GM12878 (cell line): ENCODE results near the gene NUB1. TPM values are rescaled to one million over a fixed set of nuclear protein-coding genes. Genes with fewer than 3 reads are reported as not detected.

Source experiments
- ATAC-seq: fragments of 200-7000 bp; cut with Tn5 transposase; 3 replicates; pipeline ENCODE4 v1.9.1; 2020; ENCODE audit warnings: mild to moderate bottlenecking, moderate library complexity
- BruUV-seq: library from RNA; stranded (reverse); fragments of 400-500 nt; replicated peaks from 2 replicates; lab custom pipeline; 2021; lab: Mats Ljungman, UMichigan
- CTCF ChIA-PET: fragments of 300-600 bp; sonication (Branson Sonifier 250); formaldehyde crosslinking; extraction: SDS; loops from one replicate; lab custom pipeline; 2021; ENCODE audit warnings: inconsistent platforms; lab: Yijun Ruan, JAX
- POLR2A ChIA-PET: fragments of 350-600 bp; formaldehyde crosslinking; extraction: SDS; loops from one replicate; lab custom pipeline; 2021; ENCODE audit warnings: inconsistent platforms; lab: Charles Lee
- RAD21 ChIA-PET: fragments of 300-600 bp; sonication (Branson Sonifier 250); formaldehyde crosslinking; loops from one replicate; lab custom pipeline; 2023; ENCODE audit warnings: antibody characterized with exemption; ENCODE audit not compliant: unreplicated experiment; lab: Charles Lee
- SMC1A ChIA-PET: fragments of 300-600 bp; sonication (Branson Sonifier 250); formaldehyde crosslinking; loops from one replicate; lab custom pipeline; 2023; ENCODE audit not compliant: unreplicated experiment, uncharacterized antibody; lab: Charles Lee
- DNase-seq: peaks from one replicate; pipeline ENCODE4 v3.0.0-alpha.2; 2011; ENCODE audit warnings: low read depth, low spot score
- FAIRE-seq: peaks from 3 replicates; lab custom pipeline; 2011; peaks lifted over from hg19 to GRCh38; lab: Jason Lieb, UNC
- H2AFZ ChIP-seq: 2 replicates; pipeline ENCODE4 v1.6.0; 2011; ENCODE audit warnings: low read depth, low read length, control low read depth; ENCODE audit not compliant: control insufficient read depth
- H3K27ac ChIP-seq: 2 replicates; pipeline ENCODE4 v1.5.1; 2011; ENCODE audit warnings: control low read depth; ENCODE audit not compliant: control insufficient read depth, insufficient read depth
- H3K27me3 ChIP-seq, 2 experiments: replicated peaks in 1 of 2; 2 replicates each; pipeline versions ENCODE4 v1.6.0 to v1.6.1; 2011; ENCODE audit warnings: low read length in 1 of 2; ENCODE audit not compliant: control insufficient read depth in 2 of 2, insufficient read depth in 2 of 2
- H3K36me3 ChIP-seq, 2 experiments: 2 replicates each; pipeline ENCODE4 v1.5.1; 2011; ENCODE audit warnings: low read length in 1 of 2; ENCODE audit not compliant: control insufficient read depth in 2 of 2, insufficient read depth in 2 of 2
- H3K4me1 ChIP-seq: 2 replicates; pipeline ENCODE4 v1.6.1; 2011; ENCODE audit warnings: mild to moderate bottlenecking, low read length, moderate library complexity, mixed read lengths; ENCODE audit not compliant: control insufficient read depth, insufficient read depth
- H3K4me2 ChIP-seq: 2 replicates; pipeline ENCODE4 v1.6.0; 2011; ENCODE audit warnings: control low read depth; ENCODE audit not compliant: control insufficient read depth, insufficient read depth
- H3K4me3 ChIP-seq: fragments of 200-600 bp; sonication (generic); 2 replicates; pipeline ENCODE4 v1.5.1; 2016
- H3K79me2 ChIP-seq: 2 replicates; pipeline ENCODE4 v1.6.0; 2011; ENCODE audit warnings: low read length; ENCODE audit not compliant: control insufficient read depth, insufficient read depth
- H3K9ac ChIP-seq: 2 replicates; pipeline ENCODE4 v1.8.0; 2011; ENCODE audit warnings: low read length, control low read depth, mixed read lengths; ENCODE audit not compliant: control insufficient read depth, insufficient read depth
- H3K9me3 ChIP-seq: replicated peaks from 3 replicates; pipeline ENCODE4 v1.5.1; 2011; ENCODE audit warnings: mild to moderate bottlenecking, low read length; ENCODE audit not compliant: control insufficient read depth, insufficient read depth
- H4K20me1 ChIP-seq: 2 replicates; pipeline ENCODE4 v1.6.0; 2011; ENCODE audit not compliant: control insufficient read depth, insufficient read depth
- FOS ChIP-seq: IDR thresholded peaks from 3 replicates; pipeline ENCODE4 v1.6.1; 2011; ENCODE audit warnings: borderline replicate concordance; ENCODE audit not compliant: insufficient read length; ENCODE audit errors: extremely low read depth
- GATAD2B ChIP-seq: fragments of 450-650 bp; conservative IDR thresholded peaks from 2 replicates; pipeline ENCODE4 v1.6.1; 2017; ENCODE audit warnings: low read depth, mild to moderate bottlenecking, moderate library complexity
- JUND ChIP-seq: IDR thresholded peaks from 2 replicates; pipeline ENCODE4 v1.6.1; 2012; ENCODE audit warnings: low read depth, mild to moderate bottlenecking, low read length, improper control_type of control experiment, moderate library complexity
- NBN ChIP-seq: fragments of 450-650 bp; IDR thresholded peaks from 2 replicates; pipeline ENCODE4 v1.6.1; 2016
- NR2C2 ChIP-seq: IDR thresholded peaks from 2 replicates; pipeline ENCODE4 v1.6.1; 2011; ENCODE audit warnings: borderline replicate concordance, low read depth; ENCODE audit not compliant: control insufficient read depth, insufficient read length
- RCOR1 ChIP-seq: conservative IDR thresholded peaks from 2 replicates; pipeline ENCODE4 v1.6.1; 2012; ENCODE audit warnings: low read depth, low read length, improper control_type of control experiment
- RELA ChIP-seq: fragments of 450-650 bp; IDR thresholded peaks from 2 replicates; pipeline ENCODE4 v1.8.0; 2014; ENCODE audit warnings: borderline replicate concordance; ENCODE audit not compliant: partially characterized antibody
- RUNX3 ChIP-seq: IDR thresholded peaks from 2 replicates; pipeline ENCODE4 v1.6.1; 2012; ENCODE audit warnings: low read length, inconsistent platforms
- TCF7 ChIP-seq: IDR thresholded peaks from 2 replicates; pipeline ENCODE4 v1.6.1; 2014; ENCODE audit warnings: antibody characterized with exemption, borderline replicate concordance
- WGBS: methylation state at CpG from one replicate; pipeline ENCODE4 v1.1.6; 2016; ENCODE audit warnings: low lambda C conversion rate; ENCODE audit not compliant: insufficient replicate concordance, insufficient coverage; ENCODE audit errors: missing lambda C conversion rate; 5-methylcytosine and 5-hydroxymethylcytosine counted together
- in situ Hi-C: fragments of 300-500 bp; cut with MboI; formaldehyde crosslinking; loops from 9 replicates; pipeline ENCODE4 v1.14.3; 2018; ENCODE audit warnings: mixed read lengths
- intact Hi-C: fragments of 100-400 bp; cut with micrococcal nuclease; formaldehyde crosslinking; loops from one replicate; pipeline ENCODE4 v1.14.2; 2022; ENCODE audit not compliant: unreplicated experiment
- polyA plus RNA-seq, 11 experiments: library from polyadenylated mRNA; depleted of rRNA in 4 of 11; unstranded in 6 of 11; stranded (reverse) in 5 of 11; fragments of >200 nt; fragmentation: Nextera tagmentation in 4 of 11; fragmentation: Illumina TruSeq in 1 of 11; extraction: Ambion mirVana in 4 of 11; extraction: Trizol in 1 of 11; gene quantifications; 1 replicate in 1 of 11; 2 replicates in 10 of 11; pipeline versions ENCODE4 v1.2.1 to v1.2.3, GENCODE V29; 2011 to 2016; ENCODE audit warnings: inconsistent platforms in 2 of 11, missing spikeins in 2 of 11, low read depth in 1 of 11
- total RNA-seq, 4 experiments: library from RNA; depleted of rRNA in 3 of 4; stranded (reverse); fragments of >200 nt in 3 of 4; fragmentation: Illumina TruSeq in 1 of 4; extraction: Trizol in 1 of 4; gene quantifications; 2 replicates each; pipeline versions ENCODE4 v1.2.1 to v1.2.3, GENCODE V29; 2013 to 2021
- TF ChIP-seq, protein P1 (sequence below): IDR thresholded peaks from 2 replicates; pipeline ENCODE4 v1.6.1; 2011; ENCODE audit warnings: mild to moderate bottlenecking, low read depth, low read length, moderate library complexity; ENCODE audit not compliant: insufficient replicate concordance

NUB1 gene
- total and polyA plus RNA-seq, 10 of the 15 experiments (the other 5 are each of a cell fraction or from before 2014, with no cell fraction given) = 24.1 to 102 (median 49.0) TPM

DNA sequence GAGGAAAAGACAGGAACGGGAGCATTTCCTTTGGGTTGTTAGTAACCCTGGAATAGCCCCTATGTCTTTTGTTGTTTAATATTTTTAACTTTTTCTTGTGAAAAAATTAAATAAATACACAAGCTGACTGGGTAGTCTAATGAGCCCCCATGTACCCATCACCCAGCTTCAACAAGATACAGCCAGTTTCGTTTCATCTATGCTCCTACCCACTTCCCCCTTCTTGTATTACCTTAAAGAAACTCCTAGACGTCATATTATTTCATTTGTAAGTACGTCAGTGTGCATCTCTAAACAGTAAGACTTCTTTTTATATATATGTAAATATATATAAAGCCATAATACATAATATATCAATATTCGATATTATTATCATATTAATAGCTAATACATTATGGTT is 42.8 kb upstream of the NUB1 start:
- RAD21 ChIA-PET = no interaction called here
- Histone ChIP-seq H3K4me2 (no peak overlapping the region), H3K9ac (no peak overlapping the region), H3K4me3 (no peak overlapping the region), H3K4me1 (peaks cover 2% of the 10 kb centered on the region), H3K27ac (no peak overlapping the region), H3K27me3 (peaks cover 0 to 2% of the 10 kb centered on the region in 2 experiments; a peak in 2 of 4 replicates), H4K20me1 (no peaks in the 10 kb centered on the region), H3K36me3 (no peaks in the 10 kb centered on the region), H3K79me2 (no peaks in the 10 kb centered on the region), H2AFZ (no peak overlapping the region), H3K9me3 (no peaks in the 10 kb centered on the region)
- SMC1A ChIA-PET = no interaction called here
- TF ChIP-seq JUND = no peak
- TF ChIP-seq GATAD2B = no peak
- no peak for TF ChIP-seq RCOR1
- no peak for TF ChIP-seq RUNX3
- no peak for TF ChIP-seq TCF7
- TF ChIP-seq RELA = no peak
- no peak for TF ChIP-seq FOS
- TF ChIP-seq NBN = no peak
- WGBS = 12% methylated on average over 5 of the region's 5 CpGs
- FAIRE-seq (no peak), ATAC-seq (no peak), DNase-seq (no peak)
- in situ Hi-C loops (no loop called here), intact Hi-C loops (no loop called here)
- no TSS peak for BruUV-seq
- POLR2A ChIA-PET = no interaction called here
- CTCF ChIA-PET = interaction anchor here (0.7 to 1.0 kb wide), 2 partner anchors 51 to 175 kb away, joined by 3 read pairs; no protein-coding TSS in a partner anchor

DNA sequence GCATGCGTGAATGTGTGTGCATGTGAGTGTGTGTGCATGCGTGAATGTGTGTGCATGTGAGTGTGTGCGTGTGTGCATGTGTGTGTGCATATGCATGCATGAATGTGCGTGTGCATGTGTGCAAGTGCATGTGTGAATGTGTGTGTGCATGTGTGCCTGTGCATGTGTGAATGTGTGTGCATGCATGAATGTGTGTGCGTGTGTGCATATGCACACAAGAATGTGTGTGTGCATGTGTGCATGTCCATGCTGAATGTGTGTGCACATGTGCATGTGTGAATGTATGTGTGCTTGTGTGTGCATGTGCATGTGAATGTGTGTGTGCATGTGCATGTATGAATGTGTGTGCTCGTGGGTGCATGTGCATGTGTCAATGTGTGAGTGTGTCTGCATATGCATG is 42.1 kb upstream of the NUB1 start:
- Histone ChIP-seq H3K36me3 (no peaks in the 10 kb centered on the region), H3K9ac (no peak overlapping the region), H3K4me3 (no peak overlapping the region), H3K27ac (no peak overlapping the region), H2AFZ (no peak overlapping the region), H4K20me1 (no peaks in the 10 kb centered on the region), H3K4me1 (peaks cover 3% of the 10 kb centered on the region), H3K79me2 (no peaks in the 10 kb centered on the region), H3K27me3 (peaks cover 0 to 3% of the 10 kb centered on the region in 2 experiments; a peak in 2 of 4 replicates), H3K9me3 (no peaks in the 10 kb centered on the region), H3K4me2 (no peak overlapping the region)
- BruUV-seq = no TSS peak
- RAD21 ChIA-PET = no interaction called here
- CTCF ChIA-PET = no interaction called here
- DNase-seq (no peak), ATAC-seq (no peak), FAIRE-seq (no peak)
- intact Hi-C loops = no loop called here
- 62% methylated on average over 6 of the region's 6 CpGs for WGBS
- in situ Hi-C loops = no loop called here
- SMC1A ChIA-PET = no interaction called here
- POLR2A ChIA-PET = no interaction called here
- TF ChIP-seq NR2C2 = peak; percentile 23
- no peak for TF ChIP-seq JUND
- TF ChIP-seq, protein P1, sequence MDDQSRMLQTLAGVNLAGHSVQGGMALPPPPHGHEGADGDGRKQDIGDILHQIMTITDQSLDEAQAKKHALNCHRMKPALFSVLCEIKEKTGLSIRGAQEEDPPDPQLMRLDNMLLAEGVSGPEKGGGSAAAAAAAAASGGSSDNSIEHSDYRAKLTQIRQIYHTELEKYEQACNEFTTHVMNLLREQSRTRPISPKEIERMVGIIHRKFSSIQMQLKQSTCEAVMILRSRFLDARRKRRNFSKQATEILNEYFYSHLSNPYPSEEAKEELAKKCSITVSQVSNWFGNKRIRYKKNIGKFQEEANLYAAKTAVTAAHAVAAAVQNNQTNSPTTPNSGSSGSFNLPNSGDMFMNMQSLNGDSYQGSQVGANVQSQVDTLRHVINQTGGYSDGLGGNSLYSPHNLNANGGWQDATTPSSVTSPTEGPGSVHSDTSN = peak; percentile 13
- TF ChIP-seq, all 136 proteins: peak for 2
